Measurements from ENCODE around the gene MAP3K6.

The MAP3K6 gene

DNA sequence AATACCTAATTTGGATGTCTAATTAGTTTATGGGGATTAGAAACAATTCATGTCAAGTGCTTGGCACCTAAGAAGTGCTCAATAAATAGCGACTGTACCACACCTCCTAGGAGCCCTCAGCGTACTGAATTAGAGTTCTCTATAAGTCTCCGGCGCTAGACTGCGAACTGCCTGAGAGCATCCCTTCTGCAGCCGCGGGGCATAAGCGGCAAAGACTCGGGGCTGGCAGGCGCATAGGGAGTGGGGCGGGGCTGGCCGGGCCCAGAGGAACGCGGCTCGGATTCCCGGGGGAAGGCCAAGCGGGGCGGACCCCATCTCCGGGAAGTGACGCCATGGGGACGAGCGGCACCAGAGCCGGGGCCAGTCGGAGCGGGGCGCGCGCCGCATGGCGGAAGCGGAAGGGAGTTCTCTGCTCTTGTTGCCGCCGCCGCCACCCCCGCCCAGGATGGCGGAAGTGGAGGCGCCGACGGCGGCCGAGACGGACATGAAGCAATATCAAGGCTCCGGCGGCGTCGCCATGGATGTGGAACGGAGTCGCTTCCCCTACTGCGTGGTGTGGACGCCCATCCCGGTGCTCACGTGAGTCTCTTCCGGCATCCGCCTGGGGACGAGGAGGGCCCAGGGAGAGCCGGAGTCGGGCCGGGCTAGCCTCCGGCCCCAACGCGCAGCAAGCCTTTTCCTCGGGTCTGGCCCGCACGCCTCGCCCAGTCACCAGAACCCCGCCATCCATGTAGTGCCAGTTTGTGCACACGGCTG lies 44.8 kb downstream of the MAP3K6 start, which contains the start of gene TMEM222:
Gene TMEM222 (plus strand): TSS at position 351 of the 756 bp plus-strand sequence. CDS start 35 bp downstream, at position 386.
- Histone ChIP-seq H3K27me3 (ENCODE audit: insufficient read depth, low read length) (no peaks in the 10 kb centered on the region), H2AFZ (ENCODE audit: low read depth, low read length) (peak within 1 kb of the TSS; percentile 77), H3K4me1 (ENCODE audit: insufficient read depth, low read length) (peaks cover 23% of the 10 kb centered on the region), H3K36me3 (ENCODE audit: insufficient read depth, low read length) (peaks cover 27% of the 10 kb centered on the region), H3K4me3 (ENCODE audit: low read length) (peak within 1 kb of the TSS; percentile 88), H3K9me3 (ENCODE audit: low read length) (no peaks in the 10 kb centered on the region)

DNA sequence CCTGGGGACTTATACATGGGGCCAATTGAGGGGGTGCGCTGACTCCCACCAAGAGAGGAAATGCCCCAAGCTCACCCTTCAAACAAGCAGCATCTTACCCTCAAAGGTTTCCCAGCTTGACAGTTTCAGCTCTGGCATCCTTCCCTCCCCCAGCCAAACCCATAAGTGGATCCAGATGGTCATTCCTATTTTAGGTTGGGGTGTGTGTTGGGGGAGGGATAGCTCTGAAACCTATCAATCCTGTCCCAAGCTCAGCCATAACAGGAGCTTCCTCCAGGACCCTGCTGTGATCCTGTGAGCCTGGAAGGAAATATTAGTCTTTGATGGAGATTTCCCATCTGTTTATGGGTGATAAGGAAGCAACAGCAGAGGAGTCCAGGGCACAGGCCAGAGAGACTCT lies 48.2 kb downstream of the MAP3K6 start:
- Histone ChIP-seq H3K4me1 (ENCODE audit: insufficient read depth, low read length) (peaks cover 24% of the 10 kb centered on the region), H2AFZ (ENCODE audit: low read depth, low read length) (peak overlapping the region; percentile 56), H3K36me3 (ENCODE audit: insufficient read depth, low read length) (no peaks in the 10 kb centered on the region), H3K9me3 (ENCODE audit: low read length) (no peaks in the 10 kb centered on the region), H3K4me3 (ENCODE audit: low read length) (no peak overlapping the region), H3K27me3 (ENCODE audit: insufficient read depth, low read length) (no peaks in the 10 kb centered on the region)

DNA sequence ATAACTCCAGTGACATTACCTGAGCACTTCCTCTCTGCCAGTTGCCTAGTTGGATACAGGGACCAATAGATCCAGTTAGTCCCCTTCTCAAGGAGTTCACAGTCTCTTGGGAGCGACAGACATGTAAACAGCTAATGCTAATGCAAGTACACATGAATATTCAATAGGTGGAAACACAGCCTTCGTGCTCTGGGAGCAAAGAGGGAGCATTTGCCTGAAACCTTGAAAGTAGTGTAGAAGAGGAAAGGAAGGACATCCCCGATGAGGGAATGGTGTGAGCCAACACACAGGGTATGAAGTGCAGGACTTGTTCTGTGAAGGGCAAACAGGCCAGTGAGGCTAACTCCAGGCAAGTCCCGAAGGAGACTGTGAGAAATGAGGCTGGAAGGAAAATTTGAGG lies 48.6 kb downstream of the MAP3K6 start:
- Histone ChIP-seq H2AFZ (ENCODE audit: low read depth, low read length) (peak overlapping the region; percentile 56), H3K9me3 (ENCODE audit: low read length) (no peaks in the 10 kb centered on the region), H3K4me1 (ENCODE audit: insufficient read depth, low read length) (peaks cover 20% of the 10 kb centered on the region), H3K27me3 (ENCODE audit: insufficient read depth, low read length) (no peaks in the 10 kb centered on the region), H3K36me3 (ENCODE audit: insufficient read depth, low read length) (no peaks in the 10 kb centered on the region), H3K4me3 (ENCODE audit: low read length) (peak overlapping the region; percentile 24)

DNA sequence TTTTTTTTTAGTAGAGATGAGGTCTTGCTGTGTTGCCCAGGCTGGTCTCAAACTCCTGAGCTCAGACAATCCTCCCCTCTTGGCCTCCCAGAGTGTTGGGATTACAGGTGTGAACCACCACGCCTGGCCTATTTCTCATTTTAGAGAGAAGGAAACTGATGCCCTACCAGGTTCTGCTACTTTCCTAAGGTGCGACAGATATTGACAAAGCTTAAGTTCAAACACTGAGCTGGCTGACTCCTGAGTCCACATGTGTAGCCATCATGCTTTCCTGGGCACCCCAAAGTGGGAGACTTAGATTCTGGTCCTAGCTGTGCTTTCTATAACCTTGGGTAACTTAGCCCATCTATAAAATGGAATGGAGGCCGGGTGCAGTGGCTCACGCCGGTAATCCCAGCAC lies 49.9 kb downstream of the MAP3K6 start:
- Histone ChIP-seq H2AFZ (ENCODE audit: low read depth, low read length) (no peak overlapping the region), H3K4me3 (ENCODE audit: low read length) (no peak overlapping the region), H3K36me3 (ENCODE audit: insufficient read depth, low read length) (no peaks in the 10 kb centered on the region), H3K27me3 (ENCODE audit: insufficient read depth, low read length) (no peaks in the 10 kb centered on the region), H3K4me1 (ENCODE audit: insufficient read depth, low read length) (peaks cover 15% of the 10 kb centered on the region), H3K9me3 (ENCODE audit: low read length) (no peaks in the 10 kb centered on the region)

DNA sequence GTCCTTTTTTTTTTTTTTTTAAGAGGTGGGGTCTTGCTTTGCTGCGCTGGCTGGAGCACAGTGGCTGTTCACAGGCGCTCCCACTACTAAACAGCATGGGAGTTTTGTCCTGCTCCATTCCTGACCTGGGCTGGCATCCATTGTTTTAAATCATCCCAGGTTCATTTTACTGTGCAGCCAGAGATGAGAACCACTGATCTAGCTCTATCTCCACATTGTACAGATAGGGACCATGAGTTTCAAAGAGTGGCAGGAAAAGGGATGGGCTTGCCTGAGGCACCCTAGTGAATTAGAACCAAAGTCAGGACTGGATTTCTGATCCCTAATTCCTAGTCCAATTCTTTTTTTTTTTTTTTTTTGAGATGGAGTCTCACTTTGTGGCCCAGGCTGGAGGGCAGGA lies 52.0 kb downstream of the MAP3K6 start:
- Histone ChIP-seq H3K4me3 (ENCODE audit: low read length) (no peak overlapping the region), H3K36me3 (ENCODE audit: insufficient read depth, low read length) (no peaks in the 10 kb centered on the region), H3K9me3 (ENCODE audit: low read length) (no peaks in the 10 kb centered on the region), H3K4me1 (ENCODE audit: insufficient read depth, low read length) (peaks cover 15% of the 10 kb centered on the region), H3K27me3 (ENCODE audit: insufficient read depth, low read length) (no peaks in the 10 kb centered on the region), H2AFZ (ENCODE audit: low read depth, low read length) (no peak overlapping the region)

DNA sequence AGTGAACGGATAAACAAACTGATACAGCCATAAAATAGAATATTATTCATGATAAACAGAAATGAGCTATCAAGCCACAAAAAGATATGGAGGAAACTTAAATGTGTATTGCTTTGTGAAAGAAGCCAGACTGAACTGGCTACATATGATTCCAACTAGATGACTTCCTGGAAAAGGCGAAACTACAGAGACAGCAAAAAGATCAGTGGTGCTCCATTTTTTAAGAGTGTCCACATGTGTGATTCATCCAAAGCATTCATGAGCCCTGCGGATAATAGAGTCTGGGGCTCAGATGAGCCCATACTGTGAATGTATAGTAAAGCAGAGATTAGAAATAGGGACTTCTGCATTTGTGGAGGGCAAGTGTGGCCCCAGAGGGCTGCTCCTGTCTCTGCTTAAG lies 52.6 kb downstream of the MAP3K6 start:
- H3K27me3 ChIP-seq (ENCODE audit: insufficient read depth, low read length), result no peaks in the 10 kb centered on the region
- H3K4me3 ChIP-seq (ENCODE audit: low read length), result no peak overlapping the region
- H3K4me1 ChIP-seq (ENCODE audit: insufficient read depth, low read length), result peaks cover 15% of the 10 kb centered on the region
- no peaks in the 10 kb centered on the region for H3K36me3 ChIP-seq (ENCODE audit: insufficient read depth, low read length)
- no peaks in the 10 kb centered on the region for H3K9me3 ChIP-seq (ENCODE audit: low read length)
- no peak overlapping the region for H2AFZ ChIP-seq (ENCODE audit: low read depth, low read length)

DNA sequence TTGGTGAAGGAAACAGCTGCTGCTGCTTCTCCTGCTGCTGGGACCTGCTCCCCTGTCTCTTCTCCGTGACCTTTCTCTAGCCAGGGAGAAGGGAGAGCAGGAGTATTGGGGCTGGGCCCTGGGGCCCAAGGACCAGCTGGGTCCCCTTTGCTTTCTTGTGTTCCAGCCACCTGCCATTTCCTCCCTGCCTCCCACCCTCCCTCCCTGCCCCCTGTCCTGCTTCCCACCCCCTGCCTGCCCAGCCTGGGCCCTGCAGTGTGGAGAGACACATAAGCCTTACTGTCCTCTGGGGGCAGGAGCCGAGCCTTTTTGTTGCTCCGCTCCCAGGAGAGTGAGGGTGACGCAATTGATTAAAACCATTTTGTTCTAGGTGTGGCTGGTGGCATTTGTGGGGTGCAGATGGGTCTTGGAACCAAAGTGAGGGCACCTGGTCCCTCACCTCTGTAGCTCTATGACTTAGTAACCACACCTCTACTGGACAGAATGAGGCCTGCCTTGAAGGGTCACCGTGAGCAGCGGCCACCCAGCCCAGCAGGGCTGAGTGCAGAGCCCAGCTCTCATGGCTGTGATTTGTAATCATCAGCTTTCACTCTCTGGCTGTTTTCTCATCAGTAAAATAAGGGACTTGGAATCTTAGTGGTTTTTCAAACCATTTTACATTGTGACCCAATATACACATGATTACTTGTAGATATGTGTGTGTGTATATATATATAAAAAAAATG lies 58.7 kb downstream of the MAP3K6 start:
- Histone ChIP-seq H3K36me3 (ENCODE audit: insufficient read depth, low read length) (no peaks in the 10 kb centered on the region), H3K27me3 (ENCODE audit: insufficient read depth, low read length) (no peaks in the 10 kb centered on the region), H3K4me3 (ENCODE audit: low read length) (no peak overlapping the region), H2AFZ (ENCODE audit: low read depth, low read length) (no peak overlapping the region), H3K4me1 (ENCODE audit: insufficient read depth, low read length) (peaks cover 20% of the 10 kb centered on the region), H3K9me3 (ENCODE audit: low read length) (no peaks in the 10 kb centered on the region)

DNA sequence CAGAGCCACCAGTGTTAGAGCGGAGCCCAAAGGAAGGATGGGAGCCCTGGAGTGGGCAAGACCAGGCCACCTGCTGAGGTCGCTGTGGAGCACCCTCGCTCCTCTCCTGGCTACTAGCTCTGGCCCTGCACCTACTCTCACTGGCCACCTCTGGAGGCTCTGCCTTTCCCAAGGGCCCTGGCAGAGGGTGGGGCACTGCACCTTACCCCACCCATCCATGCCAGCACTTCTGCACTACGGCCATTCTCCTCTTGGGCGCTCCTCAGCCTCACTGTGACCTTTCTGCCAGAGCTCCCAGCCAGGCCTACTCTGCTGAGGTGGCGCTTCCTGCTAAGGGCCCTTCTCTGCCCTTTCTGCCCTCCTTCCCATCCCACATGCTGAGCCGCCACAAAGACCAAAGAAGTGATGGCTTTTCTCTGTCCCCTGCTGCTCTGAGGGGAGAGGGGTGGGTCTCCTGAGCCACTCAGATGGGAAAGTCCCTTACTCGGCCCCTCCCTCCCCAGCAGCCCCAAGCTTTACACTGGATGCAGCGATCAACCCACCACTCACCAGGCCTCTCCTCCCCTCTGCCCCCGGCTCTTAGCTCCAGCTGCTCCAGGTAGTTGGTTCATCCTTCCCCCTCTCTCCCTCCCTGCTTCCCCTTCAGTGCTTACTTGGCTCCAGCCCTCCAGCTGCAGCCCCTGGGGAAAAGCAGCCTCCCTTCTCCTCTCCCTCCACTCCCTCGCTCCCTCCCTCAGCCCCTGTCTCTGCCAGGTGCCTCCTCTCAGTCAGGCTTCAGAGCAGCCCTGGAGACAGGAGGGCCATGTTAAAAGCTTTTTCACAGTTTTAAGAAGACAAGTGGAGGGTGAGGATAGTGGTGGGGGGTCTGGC lies 59.6 kb downstream of the MAP3K6 start:
- Histone ChIP-seq H3K9me3 (ENCODE audit: low read length) (no peaks in the 10 kb centered on the region), H2AFZ (ENCODE audit: low read depth, low read length) (no peak overlapping the region), H3K4me1 (ENCODE audit: insufficient read depth, low read length) (peaks cover 20% of the 10 kb centered on the region), H3K27me3 (ENCODE audit: insufficient read depth, low read length) (no peaks in the 10 kb centered on the region), H3K4me3 (ENCODE audit: low read length) (no peak overlapping the region), H3K36me3 (ENCODE audit: insufficient read depth, low read length) (no peaks in the 10 kb centered on the region)

DNA sequence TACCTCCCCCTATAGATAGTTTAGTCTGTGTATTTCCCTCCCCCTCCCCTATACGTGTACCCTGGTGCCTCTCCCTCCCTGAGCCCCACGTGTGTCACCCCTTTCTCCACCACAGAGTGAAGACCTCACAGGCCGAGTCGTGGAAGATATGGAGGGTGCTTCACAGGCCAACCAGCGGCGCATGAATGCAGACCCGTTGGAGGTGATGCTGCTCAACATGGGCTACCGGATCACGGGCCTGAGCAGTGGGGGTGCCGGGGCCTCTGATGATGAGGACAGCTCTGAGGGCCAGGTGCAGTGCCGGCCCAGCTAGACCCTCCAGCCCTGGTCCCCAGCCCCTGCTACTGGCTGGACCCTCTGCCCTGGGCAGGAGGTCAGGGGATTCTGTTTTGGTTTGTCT lies 60.7 kb downstream of the MAP3K6 start:
- Histone ChIP-seq H3K9me3 (ENCODE audit: low read length) (no peaks in the 10 kb centered on the region), H2AFZ (ENCODE audit: low read depth, low read length) (no peak overlapping the region), H3K4me1 (ENCODE audit: insufficient read depth, low read length) (peaks cover 20% of the 10 kb centered on the region), H3K27me3 (ENCODE audit: insufficient read depth, low read length) (no peaks in the 10 kb centered on the region), H3K4me3 (ENCODE audit: low read length) (no peak overlapping the region), H3K36me3 (ENCODE audit: insufficient read depth, low read length) (no peaks in the 10 kb centered on the region)
